Nephron (organoid): ENCODE measurements around the gene UBXN4.

Source experiments
- H3K27ac Mint-ChIP-seq, 3 experiments: 2 replicates each; pipeline ENCODE4 v1.8.0; 2020; ENCODE audit warnings: mixed read lengths in 3 of 3, mild to moderate bottlenecking in 2 of 3, moderate library complexity in 1 of 3
- H3K27me3 Mint-ChIP-seq: 2 replicates; pipeline ENCODE4 v1.8.0; 2021; ENCODE audit warnings: low read depth, mild to moderate bottlenecking, moderate library complexity, mixed read lengths
- H3K36me3 Mint-ChIP-seq: 2 replicates; pipeline ENCODE4 v1.8.0; 2020; ENCODE audit warnings: low read depth, mixed read lengths
- H3K4me1 Mint-ChIP-seq: 2 replicates; pipeline ENCODE4 v1.8.0; 2020; ENCODE audit warnings: mixed read lengths
- H3K4me3 Mint-ChIP-seq, 3 experiments: 2 replicates each; pipeline ENCODE4 v1.8.0; 2020; ENCODE audit warnings: mild to moderate bottlenecking in 3 of 3, mixed read lengths in 3 of 3, moderate library complexity in 2 of 3
- H3K9me3 Mint-ChIP-seq: 2 replicates; pipeline ENCODE4 v1.8.0; 2020; ENCODE audit warnings: mixed read lengths
- TF ChIP-seq, protein P1 (sequence below), 3 experiments: fragments of 200-600 bp; sonication (generic); IDR thresholded peaks; one replicate each; pipeline ENCODE4 v1.5.0; 2021; ENCODE audit warnings: antibody characterized with exemption in 3 of 3; ENCODE audit not compliant: unreplicated experiment in 3 of 3

The UBXN4 gene

DNA sequence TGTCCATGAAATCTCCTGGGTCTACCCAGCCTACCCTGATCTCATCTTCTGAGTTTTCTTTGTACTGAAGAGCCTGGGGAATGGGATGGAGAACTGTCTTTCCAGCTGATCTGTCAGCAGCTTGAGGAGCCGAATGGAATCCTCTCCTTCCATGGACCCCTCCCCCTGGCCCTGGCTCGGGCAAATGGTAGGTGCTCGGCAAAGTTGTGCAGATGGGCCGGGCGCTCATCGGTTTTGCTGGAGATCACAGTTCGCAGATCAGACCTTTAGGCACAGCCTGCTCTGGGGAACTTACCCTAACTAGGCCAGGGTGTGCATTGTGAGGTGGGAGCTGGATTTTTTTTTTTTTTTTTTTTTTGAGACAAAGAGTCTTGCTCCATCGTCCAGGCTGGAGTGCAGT lies 55.0 kb downstream of the UBXN4 start:
- Mint-ChIP-seq H3K9me3 (peaks cover 6% of the 10 kb centered on the region), H3K27ac (no peak overlapping the region), H3K27me3 (no peaks in the 10 kb centered on the region), H3K36me3 (no peaks in the 10 kb centered on the region), H3K4me1 (no peaks in the 10 kb centered on the region), H3K4me3 (no peak overlapping the region)
- TF ChIP-seq, protein P1, sequence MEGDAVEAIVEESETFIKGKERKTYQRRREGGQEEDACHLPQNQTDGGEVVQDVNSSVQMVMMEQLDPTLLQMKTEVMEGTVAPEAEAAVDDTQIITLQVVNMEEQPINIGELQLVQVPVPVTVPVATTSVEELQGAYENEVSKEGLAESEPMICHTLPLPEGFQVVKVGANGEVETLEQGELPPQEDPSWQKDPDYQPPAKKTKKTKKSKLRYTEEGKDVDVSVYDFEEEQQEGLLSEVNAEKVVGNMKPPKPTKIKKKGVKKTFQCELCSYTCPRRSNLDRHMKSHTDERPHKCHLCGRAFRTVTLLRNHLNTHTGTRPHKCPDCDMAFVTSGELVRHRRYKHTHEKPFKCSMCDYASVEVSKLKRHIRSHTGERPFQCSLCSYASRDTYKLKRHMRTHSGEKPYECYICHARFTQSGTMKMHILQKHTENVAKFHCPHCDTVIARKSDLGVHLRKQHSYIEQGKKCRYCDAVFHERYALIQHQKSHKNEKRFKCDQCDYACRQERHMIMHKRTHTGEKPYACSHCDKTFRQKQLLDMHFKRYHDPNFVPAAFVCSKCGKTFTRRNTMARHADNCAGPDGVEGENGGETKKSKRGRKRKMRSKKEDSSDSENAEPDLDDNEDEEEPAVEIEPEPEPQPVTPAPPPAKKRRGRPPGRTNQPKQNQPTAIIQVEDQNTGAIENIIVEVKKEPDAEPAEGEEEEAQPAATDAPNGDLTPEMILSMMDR (IDR thresholded peaks at IDR 0.05; ENCODE audit: unreplicated experiment in 3 of 3) = no peak

DNA sequence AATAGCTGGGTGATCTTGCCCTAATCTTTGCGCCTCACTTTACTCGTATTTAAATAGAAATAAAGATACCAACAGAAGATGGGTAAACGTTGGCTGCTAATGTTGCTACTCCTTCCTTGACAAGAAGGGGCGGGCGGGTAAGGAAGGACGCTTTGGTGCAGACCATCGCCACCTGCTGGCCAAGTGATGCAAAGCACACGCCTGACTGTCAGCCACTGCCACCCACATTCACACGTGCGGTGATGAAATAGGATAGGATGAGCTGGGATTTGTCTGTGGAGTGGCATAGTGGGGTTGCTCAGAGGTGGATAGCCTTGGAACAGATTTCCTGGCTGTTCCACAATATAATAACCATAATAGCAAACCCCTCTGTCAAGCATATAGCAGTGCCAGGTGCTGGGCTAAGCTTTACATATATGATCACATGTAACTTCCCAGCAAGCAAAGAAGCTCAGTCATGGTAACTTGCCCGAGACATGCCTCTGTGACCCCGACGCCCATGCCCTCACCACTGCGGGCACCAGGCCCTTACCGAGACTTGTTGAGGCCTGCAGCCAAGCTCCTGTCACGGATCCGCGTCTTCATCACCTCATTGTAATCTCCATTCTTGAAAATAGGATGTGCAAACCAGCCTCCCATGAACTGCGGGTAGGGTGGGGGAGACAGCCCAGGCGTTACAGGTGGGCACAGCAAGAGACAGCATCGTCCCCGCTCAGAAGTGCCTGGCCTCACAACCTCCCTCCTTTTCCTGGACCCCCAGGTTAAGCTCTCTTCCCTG lies 56.0 kb downstream of the UBXN4 start:
- Mint-ChIP-seq H3K36me3 (no peaks in the 10 kb centered on the region), H3K4me1 (no peaks in the 10 kb centered on the region), H3K9me3 (peaks cover 6% of the 10 kb centered on the region)

DNA sequence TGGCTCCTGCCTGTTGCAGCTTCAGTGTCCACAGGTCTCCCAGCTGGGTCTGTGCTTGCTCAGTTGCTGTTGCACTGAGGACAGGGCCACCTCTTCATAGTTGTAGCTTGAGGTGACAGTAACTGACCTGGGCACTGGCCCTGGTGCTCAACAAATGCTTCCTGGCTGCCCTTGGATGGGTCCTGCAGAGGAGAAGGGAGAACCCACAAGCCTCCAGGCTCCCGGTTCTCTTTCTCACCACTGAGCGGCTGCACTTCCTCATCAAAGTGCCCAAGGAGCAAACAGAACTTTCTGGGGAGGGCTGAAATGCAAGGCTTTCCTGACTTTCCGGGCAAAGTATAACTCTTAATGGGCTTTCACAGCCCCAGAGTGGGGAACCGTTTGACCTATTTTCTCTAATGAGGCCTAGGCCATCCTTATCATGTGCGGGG lies 56.6 kb downstream of the UBXN4 start:
- no peak overlapping the region for H3K27ac Mint-ChIP-seq

More for the DNA sequence above, 56.0 kb downstream of the UBXN4 start:
- no peak overlapping the region for H3K4me3 Mint-ChIP-seq
- no peaks in the 10 kb centered on the region for H3K27me3 Mint-ChIP-seq
- TF ChIP-seq, protein P1 (IDR thresholded peaks at IDR 0.05; ENCODE audit: unreplicated experiment in 3 of 3) = peak; percentile 78 to 82 (median 79)
- H3K27ac Mint-ChIP-seq = no peak overlapping the region

DNA sequence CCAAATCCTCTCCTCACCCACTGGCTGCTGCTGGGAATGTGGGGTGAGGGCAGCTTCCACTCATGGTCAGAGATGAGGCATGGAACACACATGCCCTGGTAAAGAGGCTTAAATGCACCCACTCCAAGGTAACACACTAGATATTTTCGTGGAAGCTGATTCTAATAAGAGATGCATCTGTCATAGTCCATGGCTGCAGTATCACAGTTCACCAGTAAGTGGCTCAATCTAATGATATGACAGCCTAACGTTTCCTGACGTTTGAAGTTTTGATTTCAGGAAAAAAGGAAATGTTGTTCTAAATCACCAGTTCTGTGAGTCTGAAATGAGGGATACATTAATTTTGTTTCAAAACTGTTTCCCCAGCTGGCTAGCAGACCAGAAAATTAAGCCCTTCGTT lies 57.1 kb downstream of the UBXN4 start:
- Mint-ChIP-seq H3K36me3 (no peaks in the 10 kb centered on the region), H3K4me1 (no peaks in the 10 kb centered on the region), H3K4me3 (no peak overlapping the region), H3K27ac (no peak overlapping the region), H3K27me3 (no peaks in the 10 kb centered on the region), H3K9me3 (peaks cover 6% of the 10 kb centered on the region)
- TF ChIP-seq, protein P1 (IDR thresholded peaks at IDR 0.05; ENCODE audit: unreplicated experiment in 3 of 3) = peak; percentile 8 to 16 (median 11)

More for the DNA sequence above, 56.6 kb downstream of the UBXN4 start:
- no peaks in the 10 kb centered on the region for H3K4me1 Mint-ChIP-seq
- H3K36me3 Mint-ChIP-seq = no peaks in the 10 kb centered on the region
- peaks cover 6% of the 10 kb centered on the region for H3K9me3 Mint-ChIP-seq
- TF ChIP-seq, protein P1 (IDR thresholded peaks at IDR 0.05; ENCODE audit: unreplicated experiment in 3 of 3) = no peak
- H3K4me3 Mint-ChIP-seq = no peak overlapping the region
- H3K27me3 Mint-ChIP-seq = no peaks in the 10 kb centered on the region

DNA sequence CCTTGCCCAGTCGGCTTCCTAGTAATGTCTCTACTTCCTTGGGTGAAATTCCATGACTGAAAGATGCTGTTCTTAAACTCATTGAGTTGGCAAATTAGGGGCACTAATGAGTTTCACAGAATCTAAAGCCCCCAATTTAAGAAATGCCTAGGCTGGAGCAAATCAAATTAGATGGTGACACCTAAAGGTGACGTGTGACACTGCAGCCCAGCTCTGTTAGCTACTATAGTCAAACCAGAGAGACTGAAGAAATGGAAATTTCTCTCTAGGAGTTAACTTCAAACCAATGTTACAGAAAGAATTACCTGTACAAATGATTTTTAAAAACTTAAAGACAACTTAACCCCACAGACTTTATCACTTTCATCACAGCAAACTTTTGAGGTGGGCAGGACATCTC lies 58.1 kb downstream of the UBXN4 start:
- H3K27me3 Mint-ChIP-seq = no peaks in the 10 kb centered on the region
- no peaks in the 10 kb centered on the region for H3K36me3 Mint-ChIP-seq

More for the DNA sequence above, 58.1 kb downstream of the UBXN4 start:
- TF ChIP-seq, protein P1 (IDR thresholded peaks at IDR 0.05; ENCODE audit: unreplicated experiment in 3 of 3) = no peak
- Mint-ChIP-seq H3K4me3 (no peak overlapping the region), H3K9me3 (peaks cover 6% of the 10 kb centered on the region), H3K4me1 (no peaks in the 10 kb centered on the region), H3K27ac (no peak overlapping the region)
